HCT116 (cell line): ENCODE measurements around the gene GANC.

Source experiments
- ELF1 ChIP-seq: IDR thresholded peaks from 2 replicates; pipeline ENCODE4 v1.6.1; 2012; ENCODE audit warnings: low read depth, borderline replicate concordance
- FOSL1 ChIP-seq: IDR thresholded peaks from 2 replicates; pipeline ENCODE4 v1.6.1; 2012; ENCODE audit warnings: low read depth
- POLR2A ChIP-seq: IDR thresholded peaks from 2 replicates; pipeline ENCODE4 v1.7.0; 2011; ENCODE audit warnings: borderline replicate concordance; ENCODE audit not compliant: insufficient read depth, insufficient read length; ENCODE audit errors: extremely low read depth
- POLR2AphosphoS5 ChIP-seq: IDR thresholded peaks from 2 replicates; pipeline ENCODE4 v1.6.1; 2011; ENCODE audit warnings: mild to moderate bottlenecking, low read depth, low read length, moderate library complexity
- SRF ChIP-seq: IDR thresholded peaks from 2 replicates; pipeline ENCODE4 v1.6.1; 2012; ENCODE audit warnings: low read depth
- TF ChIP-seq, protein P1 (sequence below), 3 experiments: fragments of 200-600 bp in 1 of 3; sonication (generic) in 1 of 3; IDR thresholded peaks in 2 of 3; conservative IDR thresholded peaks in 1 of 3; 2 replicates each; pipeline ENCODE4 v1.5.1; 2012 to 2017; ENCODE audit warnings: low read depth in 2 of 3, low read length in 2 of 3, antibody characterized with exemption in 1 of 3, borderline replicate concordance in 1 of 3, control low read depth in 1 of 3, mild to moderate bottlenecking in 1 of 3, mixed read lengths in 1 of 3, mixed run types in 1 of 3, moderate library complexity in 1 of 3; ENCODE audit not compliant: insufficient read depth in 1 of 3

DNA sequence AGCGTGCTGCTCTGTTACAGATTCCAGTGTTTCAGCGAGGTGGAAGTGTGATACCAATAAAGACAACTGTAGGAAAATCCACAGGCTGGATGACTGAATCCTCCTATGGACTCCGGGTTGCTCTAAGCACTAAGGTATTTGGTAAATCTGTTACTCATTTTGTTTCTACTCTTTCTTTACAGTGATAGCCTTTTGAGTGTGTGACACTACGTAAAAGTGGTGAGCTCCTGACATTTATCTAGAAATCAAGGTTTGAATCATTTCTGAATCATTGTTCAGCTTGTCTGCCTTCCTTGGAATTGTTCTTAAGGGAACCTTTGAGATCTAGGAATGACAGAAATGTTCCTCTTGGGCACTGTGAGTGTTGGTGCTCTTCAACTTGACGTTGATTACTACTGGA, 75.1 kb downstream of the GANC start:
- TF ChIP-seq POLR2AphosphoS5 (no peak), ELF1 (no peak), POLR2A (no peak), SRF (no peak), FOSL1 (no peak)
- TF ChIP-seq, protein P1, sequence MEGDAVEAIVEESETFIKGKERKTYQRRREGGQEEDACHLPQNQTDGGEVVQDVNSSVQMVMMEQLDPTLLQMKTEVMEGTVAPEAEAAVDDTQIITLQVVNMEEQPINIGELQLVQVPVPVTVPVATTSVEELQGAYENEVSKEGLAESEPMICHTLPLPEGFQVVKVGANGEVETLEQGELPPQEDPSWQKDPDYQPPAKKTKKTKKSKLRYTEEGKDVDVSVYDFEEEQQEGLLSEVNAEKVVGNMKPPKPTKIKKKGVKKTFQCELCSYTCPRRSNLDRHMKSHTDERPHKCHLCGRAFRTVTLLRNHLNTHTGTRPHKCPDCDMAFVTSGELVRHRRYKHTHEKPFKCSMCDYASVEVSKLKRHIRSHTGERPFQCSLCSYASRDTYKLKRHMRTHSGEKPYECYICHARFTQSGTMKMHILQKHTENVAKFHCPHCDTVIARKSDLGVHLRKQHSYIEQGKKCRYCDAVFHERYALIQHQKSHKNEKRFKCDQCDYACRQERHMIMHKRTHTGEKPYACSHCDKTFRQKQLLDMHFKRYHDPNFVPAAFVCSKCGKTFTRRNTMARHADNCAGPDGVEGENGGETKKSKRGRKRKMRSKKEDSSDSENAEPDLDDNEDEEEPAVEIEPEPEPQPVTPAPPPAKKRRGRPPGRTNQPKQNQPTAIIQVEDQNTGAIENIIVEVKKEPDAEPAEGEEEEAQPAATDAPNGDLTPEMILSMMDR (IDR thresholded peaks at IDR 0.05 in 2 of 3, conservative IDR thresholded peaks at IDR 0.05 in 1 of 3; ENCODE audit: borderline replicate concordance in 1 of 3, insufficient read depth in 1 of 3, low read depth in 2 of 3, low read length in 2 of 3) = no peak
